ENCODE results near the gene PSMD5.

Gene PSMD5

GRCh38 chr9:120874226-120875194, 31.8 kb upstream of the PSMD5 start:
- no peak for DNase-seq (ENCODE audit: low read depth)

GRCh38 chr9:120873512-120873911, 30.8 kb upstream of the PSMD5 start:
- DNase-seq (ENCODE audit: low read depth) = no peak

GRCh38 chr9:120872791-120873502, 30.2 kb upstream of the PSMD5 start:
- no peak for DNase-seq (ENCODE audit: low read depth)

- no peak for DNase-seq (ENCODE audit: low read depth)
Measured at GRCh38 chr9:120870206-120870605, 27.5 kb upstream of the PSMD5 start.

- no peak for DNase-seq (ENCODE audit: low read depth)
Measured at GRCh38 chr9:120869726-120870125, 27.0 kb upstream of the PSMD5 start.

- DNase-seq (ENCODE audit: low read depth) = no peak
Measured at GRCh38 chr9:120869360-120869687, 26.6 kb upstream of the PSMD5 start.

GRCh38 chr9:120868676-120869359, 26.1 kb upstream of the PSMD5 start:
- peak; percentile 97 for DNase-seq (ENCODE audit: low read depth)

- DNase-seq (ENCODE audit: low read depth) = no peak
Measured at GRCh38 chr9:120868339-120868675, 25.6 kb upstream of the PSMD5 start.

- no peak for DNase-seq (ENCODE audit: low read depth)
Measured at GRCh38 chr9:120867676-120868338, 25.1 kb upstream of the PSMD5 start.

GRCh38 chr9:120866651-120867050, 23.9 kb upstream of the PSMD5 start:
- DNase-seq (ENCODE audit: low read depth) = no peak

- no peak for DNase-seq (ENCODE audit: low read depth)
Measured at GRCh38 chr9:120865809-120866208, 23.1 kb upstream of the PSMD5 start.

GRCh38 chr9:120865176-120865575, 22.5 kb upstream of the PSMD5 start:
- no peak for DNase-seq (ENCODE audit: low read depth)

GRCh38 chr9:120864719-120865118, 22.0 kb upstream of the PSMD5 start:
- no peak for DNase-seq (ENCODE audit: low read depth)

- no peak for DNase-seq (ENCODE audit: low read depth)
Measured at GRCh38 chr9:120863833-120864232, 21.1 kb upstream of the PSMD5 start.

GRCh38 chr9:120862452-120862851, 19.7 kb upstream of the PSMD5 start:
- DNase-seq (ENCODE audit: low read depth) = no peak

GRCh38 chr9:120861935-120862334, 19.2 kb upstream of the PSMD5 start:
- DNase-seq (ENCODE audit: low read depth) = no peak

GRCh38 chr9:120860083-120860482, 17.4 kb upstream of the PSMD5 start:
- no peak for DNase-seq (ENCODE audit: low read depth)

- no peak for DNase-seq (ENCODE audit: low read depth)
Measured at GRCh38 chr9:120859361-120859760, 16.6 kb upstream of the PSMD5 start.

- no peak for DNase-seq (ENCODE audit: low read depth)
Measured at GRCh38 chr9:120857902-120858301, 15.2 kb upstream of the PSMD5 start.

- no peak for DNase-seq (ENCODE audit: low read depth)
Measured at GRCh38 chr9:120857481-120857880, 14.8 kb upstream of the PSMD5 start.

- no peak for DNase-seq (ENCODE audit: low read depth)
Measured at GRCh38 chr9:120856700-120857099, 14.0 kb upstream of the PSMD5 start.

Data from T-helper 22 cell (primary cell).